Kidney tubule cell (primary cell): ENCODE data around the gene ARHGEF17.
A peak's percentile ranks its signal among the peaks of the same experiment; 100 is the strongest.

Source experiments
- DNase-seq: peaks from one replicate; pipeline ENCODE4 v3.0.0-alpha.2; 2018; ENCODE audit warnings: low spot score

Gene ARHGEF17

GRCh38 chr11:73358071-73358470 is 50.0 kb downstream of the ARHGEF17 start:
- no peak for DNase-seq

GRCh38 chr11:73359341-73359740 is 51.3 kb downstream of the ARHGEF17 start:
- no peak for DNase-seq

- DNase-seq = no peak
Observed at GRCh38 chr11:73359930-73360742, 52.1 kb downstream of the ARHGEF17 start.

GRCh38 chr11:73360743-73361369 is 52.8 kb downstream of the ARHGEF17 start:
- DNase-seq = no peak

- no peak for DNase-seq
Observed at GRCh38 chr11:73361953-73362776, 54.1 kb downstream of the ARHGEF17 start.

GRCh38 chr11:73363147-73363546 is 55.1 kb downstream of the ARHGEF17 start:
- DNase-seq = no peak

GRCh38 chr11:73365352-73366264 is 57.5 kb downstream of the ARHGEF17 start:
- DNase-seq = no peak

GRCh38 chr11:73366265-73366610 is 58.2 kb downstream of the ARHGEF17 start:
- no peak for DNase-seq

GRCh38 chr11:73366953-73367352 is 58.9 kb downstream of the ARHGEF17 start:
- no peak for DNase-seq

- DNase-seq = no peak
Observed at GRCh38 chr11:73367482-73368024, 59.5 kb downstream of the ARHGEF17 start.

- peak; percentile 52 for DNase-seq
Observed at GRCh38 chr11:73372375-73372993, 64.4 kb downstream of the ARHGEF17 start.

GRCh38 chr11:73374151-73374550 is 66.1 kb downstream of the ARHGEF17 start:
- no peak for DNase-seq

GRCh38 chr11:73375830-73376159 is 67.7 kb downstream of the ARHGEF17 start:
- DNase-seq = no peak

GRCh38 chr11:73376160-73376802 is 68.2 kb downstream of the ARHGEF17 start, which contains the start of gene RELT:
Gene RELT (plus strand): TSS chr11:73376399. CDS start chr11:73389137, 12,738 bp downstream.
- peak; percentile 94 for DNase-seq

GRCh38 chr11:73376803-73377629 is 68.9 kb downstream of the ARHGEF17 start:
- peak; percentile 85 for DNase-seq

- no peak for DNase-seq
Observed at GRCh38 chr11:73379189-73379880, 71.3 kb downstream of the ARHGEF17 start.

- peak; percentile 34 for DNase-seq
Observed at GRCh38 chr11:73380331-73380730, 72.3 kb downstream of the ARHGEF17 start.

- no peak for DNase-seq
Observed at GRCh38 chr11:73380897-73381410, 72.9 kb downstream of the ARHGEF17 start.

- no peak for DNase-seq
Observed at GRCh38 chr11:73381589-73381988, 73.5 kb downstream of the ARHGEF17 start.
